Activated CD8-positive, alpha-beta T cell treated with anti-CD3 and anti-CD28 coated beads for 36 hours (primary cell): ENCODE data around the gene DKKL1. TPM values are rescaled to one million over a fixed set of nuclear protein-coding genes. Genes with fewer than 3 reads are reported as not detected.
A peak's percentile ranks its signal among the peaks of the same experiment; 100 is the strongest.
"Not testable (repeated sequence)": the region's sequence is repeated elsewhere in the genome, so short reads cannot be mapped to it uniquely, and the experiment has no call there.

Experiments used
- ATAC-seq: fragments of 200-7000 bp; cut with Tn5 transposase; one replicate; pipeline ENCODE4 v1.10.0; 2021; ENCODE audit warnings: mild to moderate bottlenecking, moderate library complexity
- CTCF ChIA-PET: fragments of 350-600 bp; sonication (Branson Sonifier 250); formaldehyde crosslinking; loops from one replicate; lab custom pipeline; 2021; ENCODE audit warnings: antibody characterized with exemption; lab: Charles Lee
- POLR2A ChIA-PET: fragments of 350-600 bp; sonication (Branson Sonifier 250); formaldehyde crosslinking; loops from one replicate; lab custom pipeline; 2021; ENCODE audit warnings: antibody characterized with exemption; lab: Charles Lee
- DNase-seq: peaks from one replicate; pipeline ENCODE4 v3.0.0-alpha.2; 2020
- H3K27ac Mint-ChIP-seq: one replicate; pipeline ENCODE4 v1.8.0; 2021; ENCODE audit warnings: mild to moderate bottlenecking, mixed read lengths
- H3K27me3 Mint-ChIP-seq: one replicate; pipeline ENCODE4 v1.8.0; 2021; ENCODE audit warnings: mixed read lengths
- H3K36me3 Mint-ChIP-seq: one replicate; pipeline ENCODE4 v1.8.0; 2021; ENCODE audit warnings: low read depth, mixed read lengths
- H3K4me1 Mint-ChIP-seq: one replicate; pipeline ENCODE4 v1.8.0; 2021; ENCODE audit warnings: low read depth, mixed read lengths
- H3K4me3 Mint-ChIP-seq: one replicate; pipeline ENCODE4 v1.8.0; 2021; ENCODE audit warnings: mild to moderate bottlenecking, moderate library complexity, mixed read lengths
- H3K9me3 Mint-ChIP-seq: one replicate; pipeline ENCODE4 v1.8.0; 2021; ENCODE audit warnings: mixed read lengths
- CTCF ChIP-seq: fragments of 200-600 bp; IDR thresholded peaks from one replicate; pipeline ENCODE4 v1.8.0; 2022; ENCODE audit warnings: antibody characterized with exemption, mild to moderate bottlenecking
- intact Hi-C: fragments of 100-400 bp; cut with micrococcal nuclease; formaldehyde crosslinking; loops from one replicate; pipeline ENCODE4 v1.10.0; 2022
- total RNA-seq, 2 experiments: library from RNA; stranded (reverse); gene quantifications; one replicate each; pipeline ENCODE4 v1.2.3, GENCODE V29; 2021

Gene DKKL1
- total RNA-seq, 2 experiments from 2014 or later: not detected

- H3K36me3 Mint-ChIP-seq: peaks cover 17% of the 10 kb centered on the region
These were observed 32.0 kb upstream of the DKKL1 start for GRCh38 chr19:49331616-49332055.

GRCh38 chr19:49332691-49333417, 30.8 kb upstream of the DKKL1 start:
- peaks cover 59% of the 10 kb centered on the region for H3K4me1 Mint-ChIP-seq
- H3K36me3 Mint-ChIP-seq: peaks cover 23% of the 10 kb centered on the region
- ChIA-PET CTCF (interaction anchor here (1.6 to 1.8 kb wide), 2 partner anchors 88 to 137 kb away, joined by 3 to 6 read pairs; no protein-coding TSS in a partner anchor), POLR2A (interaction anchor here (0.6 to 1.9 kb wide), 5 partner anchors 9 to 593 kb away, joined by 3 to 7 read pairs (median 5); no protein-coding TSS in a partner anchor)
- ATAC-seq, H3K9me3 Mint-ChIP-seq, intact Hi-C loops, DNase-seq, H3K27me3 Mint-ChIP-seq: not testable (repeated sequence)
- peak overlapping the region; percentile 98 for H3K27ac Mint-ChIP-seq
- peak overlapping the region; percentile 80 for H3K4me3 Mint-ChIP-seq

More at GRCh38 chr19:49331616-49332055, 32.0 kb upstream of the DKKL1 start:
- CTCF ChIA-PET: interaction anchor here (1.0 to 2.1 kb wide), 4 partner anchors 31 to 144 kb away, joined by 3 to 10 read pairs (median 5); no protein-coding TSS in a partner anchor
- Mint-ChIP-seq H3K27me3 (no peaks in the 10 kb centered on the region), H3K4me3 (no peak overlapping the region), H3K9me3 (no peaks in the 10 kb centered on the region), H3K4me1 (peaks cover 57% of the 10 kb centered on the region), H3K27ac (peak overlapping the region; percentile 81)
- POLR2A ChIA-PET: interaction anchor here (0.6 kb wide), 1 partner anchor 90 kb away, joined by 3 read pairs; no protein-coding TSS in a partner anchor
- peak; percentile 75 for ATAC-seq
- TF ChIP-seq CTCF: no peak
- intact Hi-C loops: no loop called here
- DNase-seq: peak; percentile 80

GRCh38 chr19:49333418-49333805, 30.3 kb upstream of the DKKL1 start:
- no peaks in the 10 kb centered on the region for H3K27me3 Mint-ChIP-seq
- CTCF ChIA-PET: interaction anchor here (1.6 kb wide), 1 partner anchor 87 kb away, joined by 3 read pairs; no protein-coding TSS in a partner anchor
- TF ChIP-seq CTCF: no peak
- H3K36me3 Mint-ChIP-seq: peaks cover 29% of the 10 kb centered on the region
- DNase-seq: peak; percentile 29
- peak; percentile 0 for ATAC-seq
- peak overlapping the region; percentile 80 for H3K4me3 Mint-ChIP-seq
- H3K4me1 Mint-ChIP-seq: peaks cover 58% of the 10 kb centered on the region
- H3K27ac Mint-ChIP-seq: peak overlapping the region; percentile 98
- H3K9me3 Mint-ChIP-seq: no peaks in the 10 kb centered on the region
- POLR2A ChIA-PET: interaction anchor here (0.6 to 1.9 kb wide), 6 partner anchors 9 to 594 kb away, joined by 3 to 7 read pairs (median 4); no protein-coding TSS in a partner anchor
- intact Hi-C loops: no loop called here

GRCh38 chr19:49333811-49334288, 29.8 kb upstream of the DKKL1 start:
- ChIA-PET POLR2A (interaction anchor here (0.9 to 1.9 kb wide), 5 partner anchors 8 to 117 kb away, joined by 3 to 7 read pairs (median 4); no protein-coding TSS in a partner anchor), CTCF (interaction anchor here (1.6 to 1.7 kb wide), 2 partner anchors 14 to 87 kb away, joined by 3 to 4 read pairs; no protein-coding TSS in a partner anchor)
- peak overlapping the region; percentile 80 for H3K4me3 Mint-ChIP-seq
- H3K36me3 Mint-ChIP-seq: peaks cover 30% of the 10 kb centered on the region
- TF ChIP-seq CTCF: no peak
- H3K9me3 Mint-ChIP-seq: no peaks in the 10 kb centered on the region
- H3K4me1 Mint-ChIP-seq: peaks cover 58% of the 10 kb centered on the region
- ATAC-seq (peak; percentile 69), DNase-seq (peak; percentile 79)
- H3K27me3 Mint-ChIP-seq: no peaks in the 10 kb centered on the region
- H3K27ac Mint-ChIP-seq: peak overlapping the region; percentile 98
- intact Hi-C loops: no loop called here

DNA sequence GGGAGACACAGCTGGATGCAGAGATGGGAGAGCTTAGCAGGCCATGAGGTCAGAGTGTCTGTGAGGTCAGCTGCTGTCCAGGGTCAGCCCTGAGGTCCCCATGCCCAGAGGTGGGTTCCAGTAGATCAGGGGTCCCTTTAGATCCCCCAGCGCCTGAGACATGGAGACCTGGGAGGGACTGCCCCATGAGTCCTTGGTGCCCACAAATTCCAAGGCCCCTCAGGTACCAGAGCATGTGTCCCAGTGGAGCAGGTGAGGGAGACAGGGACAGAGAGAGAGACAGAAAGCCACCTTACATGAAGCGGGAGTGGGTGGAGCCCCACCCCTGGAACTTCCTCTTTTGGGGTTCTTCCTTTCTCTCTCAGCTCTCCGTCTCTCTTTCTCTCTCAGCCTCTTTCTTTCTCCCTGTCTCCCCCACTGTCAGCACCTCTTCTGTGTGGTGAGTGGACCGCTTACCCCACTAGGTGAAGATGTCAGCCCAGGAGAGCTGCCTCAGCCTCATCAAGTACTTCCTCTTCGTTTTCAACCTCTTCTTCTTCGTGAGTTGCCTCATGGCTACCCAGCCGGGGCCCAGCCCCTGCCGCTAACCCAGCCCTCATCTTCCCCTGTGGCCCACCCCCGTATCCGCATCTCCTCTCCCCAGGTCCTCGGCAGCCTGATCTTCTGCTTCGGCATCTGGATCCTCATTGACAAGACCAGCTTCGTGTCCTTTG, 28.4 kb upstream of the DKKL1 start, which contains the start of gene CD37:
TSS of gene CD37 (plus strand) at position 336 of the 713 bp plus-strand sequence. CDS start at position 471, 135 bp downstream.
- ATAC-seq (peak; percentile 50), DNase-seq (peak; percentile 77)
- intact Hi-C loops: no loop called here
- Mint-ChIP-seq H3K27me3 (no peaks in the 10 kb centered on the region), H3K9me3 (no peaks in the 10 kb centered on the region), H3K27ac (peak within 1 kb of the TSS; percentile 100), H3K36me3 (peaks cover 34% of the 10 kb centered on the region), H3K4me1 (peaks cover 61% of the 10 kb centered on the region), H3K4me3 (peak within 1 kb of the TSS; percentile 99)
- no peak for TF ChIP-seq CTCF
- ChIA-PET POLR2A (interaction anchor here (0.7 to 1.2 kb wide), 5 partner anchors 13 to 154 kb away, joined by 3 to 5 read pairs (median 3); no protein-coding TSS in a partner anchor), CTCF (interaction anchor here (1.2 to 1.7 kb wide), 3 partner anchors 13 to 67 kb away, joined by 4 to 8 read pairs (median 5); no protein-coding TSS in a partner anchor)
